K562 (cell line): ENCODE results near the gene GIMAP8. TPM values are rescaled to one million over a fixed set of nuclear protein-coding genes. Genes with fewer than 3 reads are reported as not detected.

Experiments used
- ARID4B ChIP-seq: sonication (generic); formaldehyde crosslinking; IDR thresholded peaks from 2 replicates; pipeline ENCODE4 v1.8.0; 2022; ENCODE audit warnings: mild to moderate bottlenecking, missing genetic modification reagents
- CBX8 ChIP-seq: fragments of 200-600 bp; sonication (generic); IDR thresholded peaks from 2 replicates; pipeline ENCODE4 v1.6.1; 2012; ENCODE audit warnings: borderline replicate concordance, mixed run types, low read depth, mild to moderate bottlenecking, moderate library complexity, mixed read lengths, low read length, control low read depth, inconsistent platforms; ENCODE audit not compliant: poor library complexity, severe bottlenecking; ENCODE audit errors: extremely low read depth
- FIP1L1 ChIP-seq: fragments of 200-400 bp; formaldehyde crosslinking; IDR thresholded peaks from 2 replicates; pipeline ENCODE4 v1.6.1; 2018; ENCODE audit warnings: mild to moderate bottlenecking, low read depth, low read length; ENCODE audit not compliant: poor library complexity, severe bottlenecking
- FOXA1 ChIP-seq: fragments of 450-650 bp; IDR thresholded peaks from 2 replicates; pipeline ENCODE4 v1.6.1; 2016; ENCODE audit warnings: mild to moderate bottlenecking, borderline replicate concordance
- FUS ChIP-seq: fragments of 200-400 bp; formaldehyde crosslinking; optimal IDR thresholded peaks from 2 replicates; pipeline ENCODE3; 2017; ENCODE audit warnings: low read depth, low read length
- KAT2B ChIP-seq: IDR thresholded peaks from one replicate; pipeline ENCODE4 v1.6.1; 2012; ENCODE audit warnings: low read depth, mild to moderate bottlenecking, control low read depth, inconsistent platforms, low read length, moderate library complexity
- KLF16 ChIP-seq: IDR thresholded peaks from 2 replicates; pipeline ENCODE4 v1.6.1; 2016; ENCODE audit warnings: antibody characterized with exemption
- L3MBTL2 ChIP-seq: fragments of 450-650 bp; IDR thresholded peaks from 2 replicates; pipeline ENCODE4 v1.6.1; 2016; ENCODE audit warnings: mild to moderate bottlenecking, moderate library complexity
- NFXL1 ChIP-seq: fragments of 450-650 bp; formaldehyde crosslinking; IDR thresholded peaks from 2 replicates; pipeline ENCODE4 v1.4.0; 2021; ENCODE audit warnings: mild to moderate bottlenecking
- RREB1 ChIP-seq: fragments of 250-450 bp; sonication (Bioruptor Pico); IDR thresholded peaks from 2 replicates; pipeline ENCODE4 v1.4.0; 2020
- SAFB ChIP-seq: fragments of 200-400 bp; formaldehyde crosslinking; IDR thresholded peaks from 2 replicates; pipeline ENCODE4 v1.6.1; 2017; ENCODE audit warnings: low read depth, low read length, borderline replicate concordance
- SAFB2 ChIP-seq: fragments of 200-400 bp; formaldehyde crosslinking; IDR thresholded peaks from 2 replicates; pipeline ENCODE4 v1.6.1; 2018; ENCODE audit warnings: borderline replicate concordance, low read length, low read depth, moderate library complexity; ENCODE audit not compliant: severe bottlenecking
- WHSC1 ChIP-seq: IDR thresholded peaks from one replicate; pipeline ENCODE4 v1.6.1; 2012; ENCODE audit warnings: low read length, control low read depth, inconsistent platforms
- ZNF217 ChIP-seq: sonication (generic); formaldehyde crosslinking; IDR thresholded peaks from 2 replicates; pipeline ENCODE4 v1.8.0; 2022; ENCODE audit warnings: mild to moderate bottlenecking, missing genetic modification reagents
- ZNF449 ChIP-seq: fragments of 250-450 bp; sonication (Bioruptor Pico); IDR thresholded peaks from 2 replicates; pipeline ENCODE4 v1.8.0; 2022; ENCODE audit warnings: moderate library complexity, mild to moderate bottlenecking, inconsistent platforms
- ZNF830 ChIP-seq: fragments of 250-450 bp; sonication (Bioruptor Pico); IDR thresholded peaks from 2 replicates; pipeline ENCODE4 v1.5.0; 2021; ENCODE audit warnings: mild to moderate bottlenecking
- polyA plus RNA-seq, 8 experiments: library from polyadenylated mRNA; depleted of rRNA in 4 of 8; stranded (reverse) in 5 of 8; unstranded in 3 of 8; fragments of >200 nt; fragmentation: Nextera tagmentation in 2 of 8; fragmentation: Illumina TruSeq in 1 of 8; extraction: Ambion mirVana in 2 of 8; extraction: Trizol in 1 of 8; gene quantifications; 2 replicates each; pipeline versions ENCODE4 v1.2.1 to v1.2.3, GENCODE V29; 2011 to 2014; ENCODE audit warnings: inconsistent platforms in 1 of 8, missing spikeins in 1 of 8
- total RNA-seq, 7 experiments: library from RNA; depleted of rRNA in 6 of 7; stranded (reverse); fragments of >200 nt in 6 of 7; fragmentation: Illumina TruSeq in 2 of 7; extraction: Trizol in 2 of 7; gene quantifications; 2 replicates each; pipeline versions ENCODE4 v1.2.1 to v1.2.3, GENCODE V29; 2011 to 2021; ENCODE audit warnings: low replicate concordance in 1 of 7

Gene GIMAP8
- total and polyA plus RNA-seq, 9 of the 15 experiments (the other 6 are each of a cell fraction or from before 2014, with no cell fraction given), result not detected

GRCh38 chr7:150404805-150405583 lies 45.4 kb upstream of the GIMAP8 start (continued):
- TF ChIP-seq ARID4B (CRISPR knock-in tag) (peak; percentile 95), SAFB2 (no peak), SAFB (peak; percentile 89), L3MBTL2 (peak; percentile 91), ZNF449 (CRISPR knock-in tag) (no peak), ZNF830 (CRISPR knock-in tag) (no peak; the same call in 1 of the 2 replicates), FOXA1 (no peak), NFXL1 (CRISPR knock-in tag) (no peak), FIP1L1 (peak; percentile 98), CBX8 (no peak), KAT2B (peak; percentile 73), RREB1 (0 out of 2 replicates have a peak, but pooled peaks have one; percentile 32), ZNF217 (CRISPR knock-in tag) (no peak), KLF16 (no peak), WHSC1 (no peak), FUS (peak; percentile 96)
